Lower leg skin (tissue), 3 donors: Measurements from ENCODE around the gene PXDN.

Source experiments
- CTCF ChIP-seq, 3 donors: fragments of 450-650 bp; IDR thresholded peaks; one replicate each; pipeline ENCODE4 v1.5.1; 2016; ENCODE audit warnings: antibody characterized with exemption in 3 of 3, mild to moderate bottlenecking in 3 of 3, moderate library complexity in 2 of 3
- POLR2A ChIP-seq, 2 donors: fragments of 450-650 bp; IDR thresholded peaks; one replicate each; pipeline ENCODE4 v1.6.1; 2016 to 2017; ENCODE audit warnings: antibody characterized with exemption in 2 of 2, mild to moderate bottlenecking in 1 of 2, moderate library complexity in 1 of 2

- TF ChIP-seq CTCF (IDR thresholded peaks at IDR 0.05) (no peak), POLR2A (IDR thresholded peaks at IDR 0.05) (no peak)
Observed at GRCh38 chr2:1775511-1776035, 31.3 kb upstream of the PXDN start.
